Ovary (tissue), 9 donors: ENCODE results near the gene RNF112. TPM values are rescaled to one million over a fixed set of nuclear protein-coding genes. Genes with fewer than 3 reads are reported as not detected.
A peak's percentile ranks its signal among the peaks of the same experiment; 100 is the strongest.

Experiments
- DNase-seq, 5 donors: peaks; one replicate each; pipeline ENCODE4 v3.0.0-alpha.2; 2019 to 2020
- H3K27ac ChIP-seq, 2 donors: fragments of 200-600 bp; one replicate each; pipeline versions ENCODE4 v1.5.1 to v1.8.0; 2019 to 2022
- H3K27me3 ChIP-seq: fragments of 200-600 bp; one replicate; pipeline ENCODE4 v1.8.0; 2022
- H3K36me3 ChIP-seq: fragments of 200-600 bp; sonication (generic); one replicate; pipeline ENCODE4 v1.5.1; 2019
- H3K4me1 ChIP-seq: one replicate; pipeline ENCODE4 v1.8.1; 2013; ENCODE audit warnings: mild to moderate bottlenecking, moderate library complexity; ENCODE audit not compliant: insufficient read depth
- H3K4me3 ChIP-seq: fragments of 200-600 bp; sonication (generic); one replicate; pipeline ENCODE4 v1.5.1; 2017
- H3K9me3 ChIP-seq, 2 donors: fragments of 200-600 bp in 1 of 2; sonication (generic) in 1 of 2; one replicate each; pipeline versions ENCODE4 v1.5.1 to v1.8.1; 2013 to 2019; ENCODE audit warnings: mild to moderate bottlenecking in 1 of 2, moderate library complexity in 1 of 2
- CTCF ChIP-seq, 3 donors: fragments of 450-650 bp in 2 of 3; fragments of 200-600 bp in 1 of 3; IDR thresholded peaks; one replicate each; pipeline versions ENCODE4 v1.5.1 to v1.8.0; 2016 to 2022; ENCODE audit warnings: antibody characterized with exemption in 3 of 3, mild to moderate bottlenecking in 1 of 3
- EP300 ChIP-seq: sonication (generic); formaldehyde crosslinking; IDR thresholded peaks from one replicate; pipeline ENCODE4 v1.6.1; 2017; ENCODE audit warnings: antibody characterized with exemption
- POLR2A ChIP-seq: fragments of 450-650 bp; IDR thresholded peaks from one replicate; pipeline ENCODE4 v1.6.1; 2017; ENCODE audit warnings: antibody characterized with exemption, mild to moderate bottlenecking, moderate library complexity
- WGBS, 3 donors: extraction: QIAGEN DNeasy Blood & Tissue Kit in 1 of 3; methylation state at CpG; one replicate each; pipeline versions ENCODE4 v1.1.5 to v1.1.7; 2013 to 2017; 5-methylcytosine and 5-hydroxymethylcytosine counted together
- intact Hi-C, 4 donors: fragments of 100-400 bp; cut with DNase I; formaldehyde crosslinking; loops; one replicate each; pipeline versions ENCODE4 v1.11.0 to v1.15.1; 2022 to 2023
- polyA plus RNA-seq, 2 donors: library from polyadenylated mRNA; stranded (reverse); fragments of 200-250 nt in 1 of 2; fragments of 350-450 nt in 1 of 2; fragmentation: Illumina TruSeq in 1 of 2; extraction: RNeasy Lipid Tissue Mini Kit (QIAGEN cat#74804) in 1 of 2; gene quantifications; one replicate each; pipeline ENCODE4 v1.2.3, GENCODE V29; 2013 to 2014
- total RNA-seq, 7 donors: library from RNA; depleted of rRNA in 2 of 7; stranded (reverse); fragments of >200 nt in 2 of 7; fragmentation: NEBNext Ultra II Directional in 3 of 7; extraction: Animal tissue kit (Norgen Biotek cat#: 25700) in 3 of 7; gene quantifications; one replicate each; pipeline versions ENCODE4 v1.1.0 to v1.2.4, GENCODE V29; 2016 to 2023
- donor health status: DM: no; HTN: no; CAD: no; lungs with moderate emphysema.
- donor health status: DM: no; HTN: no; CAD: no.
- donor health status: Bipolar disorder and iron deficiency.
- donor health status: DM: yes; HTN: yes; CAD: no.
- donor health status: DM: no; HTN: no; CAD: no.
- donor health status: DM: yes; HTN: yes; CAD: no.

RNF112 gene
- total and polyA plus RNA-seq, 9 donors, result 0.24 to 6.9 (median 1.6) TPM

DNA sequence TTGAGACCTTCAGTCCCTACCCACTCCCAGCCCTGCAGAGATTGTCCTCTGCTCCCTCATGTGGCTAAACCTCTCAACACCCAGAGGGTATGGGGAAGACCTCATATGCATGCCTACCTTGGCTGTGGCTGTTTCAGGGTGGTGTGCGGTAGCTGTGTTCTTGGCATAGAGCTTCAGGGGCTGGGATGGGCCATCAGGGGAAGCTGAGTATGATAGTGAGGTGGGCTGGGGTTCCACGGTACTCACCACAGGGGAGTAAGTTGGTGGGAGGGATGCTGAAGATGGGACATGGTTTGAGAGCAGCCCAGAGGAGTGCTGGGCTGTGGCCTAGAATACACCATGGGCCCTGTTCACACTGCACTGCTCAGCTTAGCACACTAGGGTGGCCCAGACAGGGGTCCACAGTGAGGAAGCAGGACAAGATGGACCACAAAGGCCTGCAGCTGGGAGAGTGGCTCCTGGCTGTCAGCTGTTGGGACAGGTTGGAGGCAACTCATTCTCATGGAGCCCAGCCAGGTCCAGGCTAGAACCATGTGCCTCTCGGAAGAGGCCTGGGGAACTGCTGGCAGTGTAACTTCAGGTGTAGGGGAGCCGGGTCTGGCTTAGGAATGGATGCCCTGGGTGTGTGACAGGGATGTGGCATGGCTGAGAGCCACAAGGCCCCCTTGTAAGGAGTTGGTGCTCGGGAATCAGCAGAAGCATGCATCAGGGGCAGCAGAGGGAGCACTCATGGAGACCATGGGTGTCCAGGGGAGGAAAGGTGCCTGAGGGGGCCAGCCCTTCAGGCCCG lies 27.2 kb upstream of the RNF112 start:
- 64 to 82% (median 75%) methylated on average over 6 of the region's 6 CpGs for WGBS, 3 donors
- peak in 4 of 5 donors; percentile 54 to 60 (median 58) for DNase-seq
- no peaks in the 10 kb centered on the region for H3K27me3 ChIP-seq
- peaks cover 45% of the 10 kb centered on the region for H3K4me1 ChIP-seq
- TF ChIP-seq POLR2A, result no peak
- no peak for TF ChIP-seq EP300
- TF ChIP-seq CTCF (IDR thresholded peaks at IDR 0.05), result no peak
- H3K9me3 ChIP-seq, result no peaks in the 10 kb centered on the region
- intact Hi-C loops, result no loop called here
- H3K4me3 ChIP-seq, result no peak overlapping the region
- H3K36me3 ChIP-seq, result no peaks in the 10 kb centered on the region
- H3K27ac ChIP-seq, result peak overlapping the region; percentile 47 to 89

DNA sequence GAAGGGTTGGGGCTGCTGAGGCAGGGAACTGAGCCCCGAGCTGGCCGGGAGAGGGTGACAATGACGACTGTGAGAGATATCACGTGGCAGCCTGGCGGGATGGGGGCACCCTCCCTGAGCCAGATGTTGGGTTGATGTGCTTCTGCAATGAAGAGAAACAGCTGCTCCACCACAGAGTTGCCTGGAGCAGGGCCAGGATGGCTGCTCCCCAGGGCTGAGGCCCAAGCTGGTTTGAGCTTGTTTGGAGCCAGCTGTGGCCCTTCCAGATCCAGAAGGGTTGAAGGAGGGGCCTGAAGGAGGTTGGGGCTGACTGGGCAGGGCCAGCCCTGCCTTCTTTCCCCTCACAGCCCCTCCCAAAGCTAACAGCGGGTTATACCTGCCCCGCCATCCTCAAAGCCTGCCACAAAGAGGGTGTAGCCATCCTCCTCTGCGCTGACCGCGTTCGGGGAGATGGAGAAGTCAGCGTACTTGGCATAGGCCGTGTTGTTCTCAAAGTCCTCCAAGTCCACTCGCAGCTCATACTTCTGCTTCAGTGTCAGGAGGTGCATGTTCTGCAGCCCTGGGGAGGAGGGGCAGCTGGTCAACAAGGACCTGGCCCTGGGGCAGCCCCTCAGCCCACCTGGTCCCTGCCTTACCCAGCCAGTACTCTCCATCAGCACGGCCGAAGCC lies 26.2 kb upstream of the RNF112 start:
- peak overlapping the region; percentile 89 to 93 for H3K27ac ChIP-seq
- no peaks in the 10 kb centered on the region for H3K36me3 ChIP-seq
- no peak overlapping the region for H3K4me3 ChIP-seq
- peak; percentile 94 to 97 (median 97) for DNase-seq
- H3K9me3 ChIP-seq, result no peaks in the 10 kb centered on the region
- H3K27me3 ChIP-seq, result no peaks in the 10 kb centered on the region
- no peak for TF ChIP-seq POLR2A
- TF ChIP-seq EP300, result no peak
- TF ChIP-seq CTCF (IDR thresholded peaks at IDR 0.05), result no peak
- 11 to 14% (median 11%) methylated on average over 16 of the region's 16 CpGs for WGBS, 3 donors
- H3K4me1 ChIP-seq, result peaks cover 40% of the 10 kb centered on the region
- intact Hi-C loops, result loop anchor here in 1 of 4 donors (5.0 kb wide), 1 partner anchor 122 kb away; no protein-coding TSS in a partner anchor

DNA sequence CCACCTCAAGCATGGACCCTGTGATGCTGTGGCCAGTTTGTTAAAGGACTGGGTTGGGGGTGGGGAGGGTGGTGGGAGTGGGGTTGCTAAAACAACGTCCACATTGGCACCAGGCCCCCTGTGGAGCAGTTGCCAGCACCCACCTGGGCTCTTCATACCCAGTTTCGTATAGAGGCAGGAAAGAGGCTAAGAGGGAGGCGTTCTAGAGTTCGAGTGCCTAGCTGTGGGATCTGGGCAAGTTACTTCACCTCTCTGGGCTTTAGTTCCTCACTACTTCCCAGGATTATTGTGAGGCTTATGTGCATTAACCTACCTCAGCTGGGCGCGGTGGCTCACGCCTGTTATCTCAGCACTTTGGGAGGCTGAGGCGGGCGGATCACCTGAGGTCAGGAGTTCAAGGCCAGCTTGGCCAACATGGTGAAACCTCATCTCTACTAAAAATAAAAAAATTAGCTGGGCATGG lies 25.5 kb upstream of the RNF112 start:
- H3K4me3 ChIP-seq, result no peak overlapping the region
- H3K4me1 ChIP-seq, result peaks cover 45% of the 10 kb centered on the region
- TF ChIP-seq EP300, result no peak
- TF ChIP-seq CTCF (IDR thresholded peaks at IDR 0.05), result no peak
- TF ChIP-seq POLR2A, result no peak
- no peaks in the 10 kb centered on the region for H3K9me3 ChIP-seq
- H3K36me3 ChIP-seq, result no peaks in the 10 kb centered on the region
- 54 to 56% (median 55%) methylated on average over 9 of the region's 9 CpGs for WGBS, 3 donors
- DNase-seq, result peak in 2 of 5 donors; percentile 63 to 64
- H3K27me3 ChIP-seq, result no peaks in the 10 kb centered on the region
- peak overlapping the region; percentile 89 to 93 for H3K27ac ChIP-seq
- intact Hi-C loops, result loop anchor here in 1 of 4 donors (5.0 kb wide), 1 partner anchor 122 kb away; no protein-coding TSS in a partner anchor

DNA sequence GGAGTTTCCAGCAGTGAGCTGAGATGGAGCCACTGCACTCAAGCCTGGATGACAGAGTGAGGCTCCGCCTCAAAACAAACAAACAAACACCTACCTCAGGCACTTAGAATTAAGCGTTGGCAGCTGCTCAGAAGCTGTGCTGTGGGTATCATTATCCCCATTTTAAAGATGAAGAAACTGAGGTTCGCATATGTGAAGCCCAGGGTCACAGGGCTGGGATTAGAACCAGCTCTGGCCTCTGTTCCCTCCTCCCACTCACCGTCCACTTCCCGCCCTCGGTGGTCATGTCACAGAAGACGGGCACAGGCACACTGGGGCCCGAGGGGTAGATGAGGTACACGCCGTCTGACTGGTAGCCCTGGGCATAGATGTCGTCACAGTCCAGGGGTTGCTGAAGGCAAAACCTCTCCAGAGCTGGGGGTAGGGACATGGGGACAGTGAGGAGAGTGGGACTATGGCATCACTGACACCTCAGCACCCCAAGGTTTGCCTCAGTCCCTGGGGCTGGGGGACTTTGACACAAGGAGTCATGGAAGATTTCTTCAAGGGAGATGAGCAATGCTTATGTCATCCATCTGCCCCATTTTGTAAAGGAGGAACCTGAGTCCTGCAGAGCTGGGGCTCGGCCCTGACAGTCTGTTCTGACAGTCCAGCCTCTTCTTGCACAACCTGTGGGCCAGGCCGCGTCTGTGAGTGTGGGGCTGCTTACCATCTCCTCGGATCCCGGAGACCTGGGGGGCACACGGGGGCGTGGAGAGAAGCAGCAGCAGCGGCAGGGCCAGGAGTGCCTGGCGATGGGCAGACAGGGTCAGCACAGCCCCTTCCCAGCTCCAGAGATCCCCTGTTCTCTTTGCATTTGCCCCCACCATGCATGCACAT lies 24.7 kb upstream of the RNF112 start:
- intact Hi-C loops, result loop anchor here in 1 of 4 donors (5.0 kb wide), 1 partner anchor 121 kb away; no protein-coding TSS in a partner anchor
- WGBS, 3 donors, result 26 to 29% (median 28%) methylated on average over 20 of the region's 20 CpGs
- TF ChIP-seq CTCF (IDR thresholded peaks at IDR 0.05) (no peak), EP300 (peak; percentile 25)
- Histone ChIP-seq H3K36me3 (no peaks in the 10 kb centered on the region), H3K27ac (peak overlapping the region; percentile 89 to 93), H3K9me3 (no peaks in the 10 kb centered on the region), H3K27me3 (no peaks in the 10 kb centered on the region), H3K4me1 (peaks cover 45% of the 10 kb centered on the region), H3K4me3 (peak overlapping the region; percentile 19)
- DNase-seq, result peak; percentile 67 to 85 (median 78)
